Fibroblast of skin of back (primary cell): ENCODE measurements around the gene TBRG4.

Experiments
- DNase-seq: peaks from one replicate; pipeline ENCODE4 v3.0.0-alpha.2; 2013

The TBRG4 gene

DNA sequence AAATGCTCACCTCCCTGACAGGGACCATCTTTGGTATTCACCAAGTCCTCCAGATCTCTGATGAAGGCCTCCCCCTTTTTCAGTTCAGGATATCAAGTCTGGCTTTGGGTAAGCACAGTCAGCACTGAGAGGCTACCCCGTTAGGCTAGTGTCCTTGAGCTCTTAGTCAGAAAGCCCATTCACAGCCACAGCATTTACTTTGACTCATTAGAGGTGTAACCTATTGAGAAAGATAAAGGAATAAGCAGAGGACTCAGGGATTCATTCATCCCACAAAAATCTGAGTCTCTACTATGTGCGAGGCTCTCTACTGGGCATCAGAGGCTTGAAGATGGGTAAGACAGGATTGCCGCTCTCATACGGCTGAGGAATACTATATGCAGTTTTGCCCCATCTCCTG is 32.1 kb upstream of the TBRG4 start:
- no peak for DNase-seq

DNA sequence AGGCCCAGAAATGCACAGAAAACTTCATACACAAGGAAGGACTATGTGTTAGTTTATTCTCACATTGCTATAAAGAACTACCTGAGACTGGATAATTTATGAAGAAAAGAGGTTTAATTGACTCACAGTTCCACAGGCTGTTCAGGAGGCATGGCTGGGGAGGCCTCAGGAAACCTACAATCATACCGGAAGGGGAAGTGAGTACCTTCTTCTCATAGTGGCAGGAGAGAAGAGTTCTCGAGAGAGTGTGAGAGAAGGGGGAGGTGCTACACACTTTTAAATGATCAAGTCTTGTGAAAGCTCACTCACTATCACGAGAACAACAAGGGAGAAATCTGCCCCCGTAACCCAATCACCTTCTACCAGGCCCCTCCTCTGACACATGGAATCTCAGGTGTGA is 29.3 kb upstream of the TBRG4 start:
- no peak for DNase-seq

DNA sequence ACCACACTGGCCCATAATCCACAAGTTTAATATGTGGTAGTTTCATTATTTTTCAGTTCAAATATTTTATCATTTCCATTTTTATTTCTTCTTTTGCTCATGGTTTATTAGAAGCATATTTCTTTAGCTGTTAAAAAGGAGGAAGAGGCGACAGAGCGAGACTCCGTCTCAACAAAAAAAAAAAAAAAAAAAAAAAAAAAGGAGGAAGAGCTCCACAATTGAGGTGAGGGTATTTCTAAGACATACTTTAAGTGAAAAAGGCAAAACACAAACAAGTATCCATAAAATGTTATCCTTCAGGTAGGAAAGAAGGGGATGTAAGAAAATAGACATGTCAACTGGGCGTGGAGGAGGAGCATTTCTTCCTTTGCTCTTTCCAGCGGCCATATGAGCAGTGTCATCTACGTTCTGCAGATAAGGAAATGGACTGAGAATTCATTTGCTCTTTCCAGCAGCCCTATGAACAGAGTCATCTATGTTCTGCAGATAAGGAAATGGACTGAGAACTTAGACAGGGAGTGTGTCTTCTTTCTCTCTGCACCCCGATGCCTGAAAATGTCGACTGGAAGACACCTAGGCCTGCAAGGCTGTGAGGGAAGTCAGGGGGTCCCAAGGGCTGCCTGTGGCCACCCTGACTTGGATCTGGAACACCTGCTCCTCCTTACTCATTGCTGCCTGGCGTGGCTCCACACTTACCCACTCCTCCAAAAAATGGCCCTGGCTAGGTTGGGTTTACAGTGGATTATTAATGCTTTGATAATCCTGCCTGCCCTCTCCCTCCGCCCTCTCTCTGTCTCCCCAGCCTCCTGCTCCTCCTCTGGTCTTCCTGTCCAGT is 27.2 kb upstream of the TBRG4 start:
- no peak for DNase-seq

DNA sequence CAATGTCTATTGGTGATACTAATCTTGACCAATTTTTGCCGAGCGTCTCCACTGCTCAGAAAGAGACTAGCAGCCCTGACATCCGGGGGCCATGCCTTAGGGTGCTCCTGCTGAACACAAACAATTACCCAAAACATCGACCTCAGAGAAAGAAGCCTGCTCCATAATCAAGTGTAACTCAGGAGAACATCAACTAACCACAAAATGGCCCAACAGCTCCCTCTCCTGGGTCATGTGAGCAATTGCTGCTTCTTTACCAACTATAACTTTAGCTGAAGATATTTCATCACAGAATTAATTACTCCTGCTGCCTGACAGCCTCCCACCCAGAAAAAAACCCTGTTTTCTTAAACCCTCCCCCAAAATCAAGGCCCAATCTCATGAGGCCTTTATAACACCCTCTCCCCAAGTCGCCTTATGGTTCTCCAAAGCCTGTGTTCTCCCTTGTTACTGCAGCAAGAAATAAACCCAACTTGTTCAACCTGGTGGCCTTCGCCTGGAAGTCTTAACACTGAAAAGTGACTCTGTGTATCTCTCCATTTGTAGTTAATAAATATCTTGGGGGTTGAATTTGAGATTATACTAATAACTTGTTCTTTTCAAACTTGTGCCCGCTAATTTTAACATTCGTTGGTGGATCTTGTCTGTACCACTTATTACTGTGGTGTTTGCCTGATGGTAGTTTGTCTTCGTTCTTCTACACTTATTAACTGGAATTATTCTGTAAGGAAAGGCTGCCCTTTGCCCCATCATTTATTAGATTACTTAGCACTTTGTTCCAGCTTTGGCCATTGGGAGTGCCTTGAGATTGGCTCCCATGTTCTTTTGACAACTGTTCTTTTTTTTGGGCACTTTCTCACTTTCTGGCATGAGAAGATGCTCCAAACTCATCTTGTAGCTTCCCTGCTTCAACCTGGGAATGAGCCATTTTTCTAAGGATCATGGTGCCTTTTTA is 24.9 kb upstream of the TBRG4 start:
- peak; percentile 71 for DNase-seq

DNA sequence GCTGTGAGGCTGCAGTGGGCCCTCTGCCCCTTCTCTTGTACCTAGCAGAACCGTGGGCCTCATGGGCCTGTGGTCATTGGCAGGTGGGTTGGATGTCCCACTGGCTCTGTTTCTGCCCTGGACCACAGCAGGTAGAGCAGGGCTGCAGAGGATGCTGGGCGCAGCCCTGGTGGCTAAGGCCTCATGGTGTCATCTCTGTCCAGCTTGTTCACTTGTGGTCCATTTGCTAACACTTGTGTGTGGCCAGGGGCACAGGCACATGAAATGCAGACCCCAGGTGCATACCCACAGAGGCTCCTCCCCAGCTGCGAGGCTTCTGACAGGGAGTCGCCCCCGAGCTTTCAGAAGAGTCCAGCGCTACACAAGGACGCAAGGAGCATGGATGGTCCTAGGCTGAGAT is 22.4 kb upstream of the TBRG4 start:
- DNase-seq: no peak

DNA sequence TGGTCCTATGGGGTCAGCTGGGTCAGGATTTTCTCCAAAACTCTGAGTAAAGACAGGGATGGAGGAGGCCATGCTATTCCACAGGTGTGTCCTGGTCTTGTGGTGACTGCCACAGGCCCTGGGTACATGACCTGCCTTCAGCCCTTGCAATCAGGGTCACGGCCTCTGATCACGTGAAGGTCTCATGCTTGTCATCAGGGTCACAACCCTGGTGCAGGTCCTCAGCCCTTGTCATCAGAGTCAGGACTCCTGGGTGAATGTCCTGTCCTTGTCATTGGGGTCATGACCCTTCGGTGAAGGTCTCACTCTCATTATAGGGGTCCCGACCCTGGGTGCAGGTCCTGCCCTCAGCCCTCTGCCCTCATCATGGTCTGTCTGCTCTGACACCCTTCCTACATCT is 21.9 kb upstream of the TBRG4 start:
- no peak for DNase-seq

DNA sequence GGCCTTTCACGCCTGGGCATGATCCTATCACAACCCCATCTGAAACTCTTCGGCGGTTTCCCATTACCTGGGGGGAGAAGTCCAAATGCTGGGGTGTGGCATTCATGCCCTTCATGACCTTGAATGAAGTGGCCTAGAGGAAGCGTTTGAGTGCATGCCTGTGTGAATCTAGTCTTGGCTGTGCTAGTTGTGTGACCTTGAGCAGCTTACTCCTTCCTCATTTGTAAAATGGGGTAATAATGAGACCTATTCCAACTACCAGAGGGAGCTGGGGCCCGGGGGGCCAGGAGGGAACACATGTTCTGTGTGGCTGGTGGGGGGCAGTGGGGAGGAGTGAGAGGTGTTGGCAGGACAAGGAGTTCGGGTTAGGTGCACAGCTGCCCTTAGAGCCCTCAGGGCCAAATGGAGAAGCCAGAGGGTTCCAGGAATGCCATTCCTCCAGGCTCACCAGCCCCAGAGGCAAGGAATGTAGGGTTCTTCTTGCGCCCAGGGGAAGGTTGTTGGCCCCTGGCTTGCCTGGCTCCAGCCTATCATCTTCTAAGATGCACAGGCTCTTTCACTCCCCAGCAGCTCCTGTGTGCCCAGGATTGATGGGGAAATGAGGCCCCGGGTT is 21.3 kb upstream of the TBRG4 start:
- DNase-seq: no peak

DNA sequence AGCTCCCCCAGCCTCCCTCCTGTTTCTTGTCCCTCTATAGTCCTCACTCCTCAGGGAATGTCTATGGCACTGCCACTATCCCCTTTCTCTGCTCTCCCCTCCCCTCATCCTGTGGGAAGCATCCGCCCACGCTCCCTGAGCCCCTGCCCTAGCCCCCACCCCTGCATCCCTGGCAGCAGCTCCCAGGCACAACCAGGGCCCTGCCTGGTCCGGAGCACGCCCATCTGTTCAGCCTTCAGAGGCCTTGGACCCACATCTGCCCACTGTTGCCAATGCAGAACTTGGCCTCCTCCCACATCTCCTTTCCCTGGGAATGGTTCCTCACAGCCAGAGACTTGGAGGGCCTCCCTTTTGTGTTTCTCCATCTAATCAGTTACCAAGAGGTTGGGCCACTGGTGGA is 20.4 kb upstream of the TBRG4 start:
- no peak for DNase-seq

DNA sequence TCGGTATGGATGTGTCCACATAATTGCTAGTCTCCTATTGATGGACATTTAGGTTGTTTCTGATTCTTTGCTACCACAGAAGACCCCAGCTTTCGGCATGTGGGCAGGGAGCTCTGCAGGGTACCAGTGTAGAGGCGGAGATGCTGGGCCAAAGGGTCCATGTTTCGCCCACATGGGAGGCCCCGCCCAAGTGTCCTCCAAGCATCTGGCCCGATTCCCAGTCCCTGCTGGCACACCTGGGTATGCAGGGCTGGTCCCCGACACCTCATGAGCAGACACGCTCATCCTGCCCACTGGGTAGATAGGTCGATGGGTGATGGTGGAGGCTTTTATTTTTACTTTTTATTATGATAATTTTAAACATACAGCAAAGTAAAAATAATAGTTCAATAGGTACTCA is 19.4 kb upstream of the TBRG4 start:
- DNase-seq: no peak

DNA sequence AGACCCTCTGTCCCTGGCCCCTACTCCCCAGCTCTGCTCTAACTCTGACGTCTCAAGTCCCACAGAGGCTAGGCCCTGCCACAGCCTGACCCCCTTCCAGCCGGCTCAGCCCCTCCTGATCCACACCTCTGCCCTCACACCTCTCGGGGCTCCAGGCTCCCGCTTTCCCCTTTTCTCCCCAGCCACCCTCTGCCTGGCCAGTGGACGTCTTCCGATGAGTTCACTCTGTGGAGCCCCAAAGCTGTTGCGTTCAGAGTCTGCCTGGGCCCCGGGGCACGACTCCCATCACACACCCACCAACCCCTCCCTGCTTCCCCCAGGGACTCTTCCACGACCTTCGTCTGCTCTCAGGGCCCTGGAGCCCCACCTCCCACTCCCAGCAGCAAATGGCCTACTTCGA is 18.4 kb upstream of the TBRG4 start:
- no peak for DNase-seq

DNA sequence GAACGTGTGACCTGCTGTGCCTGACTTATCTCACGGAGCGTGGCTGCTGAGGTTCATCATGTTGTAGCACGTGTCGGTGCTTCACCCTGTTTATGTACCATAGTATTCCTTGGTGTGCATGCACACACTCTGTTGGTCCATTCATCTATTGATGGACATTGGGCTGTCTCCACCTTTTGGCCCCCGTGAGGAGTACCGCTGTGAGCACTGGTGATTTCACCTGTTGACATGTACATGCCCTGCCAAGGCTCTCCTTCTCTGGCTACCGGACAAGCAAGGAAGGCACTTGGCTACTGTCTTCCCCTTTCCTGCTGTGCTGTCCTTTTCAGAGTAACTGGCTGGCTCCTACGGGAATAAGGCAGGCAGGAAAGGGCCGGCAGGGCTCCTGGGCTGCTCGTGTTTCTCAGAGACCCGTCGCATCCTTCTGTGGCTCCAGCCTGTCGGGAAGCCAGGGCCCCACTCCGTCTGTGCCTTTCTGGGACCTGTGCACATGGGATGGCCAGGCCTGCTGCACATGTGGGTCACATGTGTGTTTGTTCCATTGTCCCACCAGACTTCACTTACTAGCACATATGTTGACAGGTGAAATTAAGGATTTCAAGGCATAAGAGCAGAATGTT is 17.8 kb upstream of the TBRG4 start:
- DNase-seq: no peak

DNA sequence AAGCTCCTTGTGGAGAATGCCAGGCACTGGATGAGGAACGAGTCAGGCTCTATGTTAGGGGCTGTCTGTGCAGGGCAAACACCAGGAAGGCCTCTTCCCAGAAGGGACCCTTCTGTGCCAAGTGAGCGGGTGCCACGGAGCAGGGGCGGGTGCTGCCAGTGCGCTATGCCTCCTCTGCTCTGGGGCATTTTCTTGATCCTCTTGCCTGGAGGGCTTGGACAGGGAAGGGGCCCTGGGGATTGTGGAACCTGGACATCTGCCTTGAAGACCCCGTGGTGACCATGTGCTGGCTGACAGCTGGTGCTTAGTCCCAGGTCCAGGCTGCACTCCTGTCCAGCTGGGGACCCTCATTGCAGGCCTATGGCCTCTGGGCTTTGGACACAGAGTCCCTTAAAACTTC is 15.4 kb upstream of the TBRG4 start:
- no peak for DNase-seq

DNA sequence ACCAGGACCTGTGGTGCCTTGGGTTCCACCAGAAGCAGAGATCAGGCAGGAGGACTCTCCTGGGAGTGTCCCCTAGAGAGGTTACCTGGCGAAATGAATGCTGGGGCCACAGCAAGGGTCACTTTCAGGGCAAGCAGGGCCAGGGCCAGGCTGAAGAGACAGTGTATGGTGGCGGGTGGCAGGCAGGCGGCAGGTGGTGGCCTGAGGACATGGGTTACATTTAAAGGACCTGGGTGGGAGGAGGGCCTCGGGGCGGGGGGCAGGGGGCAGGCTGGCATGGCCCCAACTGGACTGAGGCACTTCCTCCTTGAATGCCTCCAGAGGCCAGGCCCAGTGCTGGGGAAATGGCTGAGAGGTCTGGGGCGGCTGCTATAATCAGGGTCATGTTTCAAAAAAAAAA is 14.7 kb upstream of the TBRG4 start:
- DNase-seq: no peak

DNA sequence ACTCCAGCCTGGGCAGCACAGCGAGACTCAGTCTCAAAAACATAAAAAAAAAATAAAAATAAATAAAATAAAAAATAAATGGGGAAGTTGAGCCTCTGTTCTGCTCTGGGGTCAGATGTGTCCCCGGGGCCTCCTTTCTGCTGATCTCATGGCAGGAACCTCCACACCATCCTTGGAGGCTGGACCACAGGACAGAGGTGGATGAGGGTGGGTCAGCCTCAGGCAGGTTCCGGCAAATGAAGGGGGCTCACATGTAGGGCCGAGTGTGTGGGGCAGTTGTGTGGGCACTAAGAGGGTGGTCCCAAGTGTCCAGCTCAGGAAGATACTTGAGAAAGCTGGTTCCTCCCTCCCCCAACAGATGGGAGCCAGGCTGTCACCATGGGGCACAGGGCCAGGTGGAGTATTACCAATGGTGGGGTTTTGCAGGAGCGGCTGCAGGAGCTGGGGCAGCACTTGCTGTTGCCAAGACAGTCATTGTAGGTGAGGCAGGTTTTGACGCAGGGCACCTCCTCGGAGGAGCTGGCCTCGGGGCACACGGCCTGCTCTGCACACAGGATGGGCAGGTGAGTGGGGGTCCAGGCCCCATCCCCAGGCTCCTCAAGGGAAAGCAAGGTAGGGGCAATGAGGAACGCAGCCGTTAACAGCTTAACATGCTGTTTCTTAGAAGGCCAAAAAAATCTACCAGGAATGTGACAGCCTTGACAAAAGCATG is 13.9 kb upstream of the TBRG4 start:
- no peak for DNase-seq

DNA sequence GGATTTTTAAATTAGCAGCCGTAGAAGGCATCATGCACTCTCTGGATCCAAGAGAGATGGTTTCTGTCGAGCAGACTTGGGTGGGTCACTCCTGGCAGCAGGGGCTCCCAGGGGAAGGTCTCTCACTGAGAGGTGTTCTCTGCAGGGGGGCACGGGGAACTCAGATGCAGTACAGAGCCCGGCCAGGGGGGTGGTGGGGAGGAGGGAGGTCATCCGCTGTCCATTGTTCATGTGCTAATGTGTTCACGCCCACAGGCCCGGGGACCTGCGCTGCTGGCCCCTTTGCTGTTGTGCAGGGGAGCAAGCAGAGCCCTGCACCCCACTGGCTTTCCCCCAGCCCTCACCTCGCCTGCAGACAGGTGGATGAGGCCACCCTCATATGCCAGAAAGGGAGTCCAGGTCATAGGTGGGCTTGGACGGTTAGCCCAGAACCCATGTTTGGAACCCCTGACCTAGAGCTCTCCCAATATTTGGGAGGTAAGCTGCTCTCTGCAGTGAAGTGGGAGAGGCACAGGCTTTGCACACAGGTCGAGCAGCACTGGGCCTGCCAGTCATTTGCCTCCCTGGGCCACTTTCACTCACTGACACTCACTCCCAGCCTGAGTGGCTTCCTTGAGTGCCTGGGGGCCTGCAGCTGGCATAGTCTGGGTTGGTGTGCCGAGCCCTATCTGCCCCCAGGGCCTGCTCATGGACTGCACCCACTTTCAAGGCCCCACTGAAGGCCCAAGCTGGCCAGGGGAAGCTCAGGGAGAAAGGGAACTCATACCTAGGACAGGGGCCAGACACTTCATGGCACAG is 12.6 kb upstream of the TBRG4 start:
- no peak for DNase-seq

DNA sequence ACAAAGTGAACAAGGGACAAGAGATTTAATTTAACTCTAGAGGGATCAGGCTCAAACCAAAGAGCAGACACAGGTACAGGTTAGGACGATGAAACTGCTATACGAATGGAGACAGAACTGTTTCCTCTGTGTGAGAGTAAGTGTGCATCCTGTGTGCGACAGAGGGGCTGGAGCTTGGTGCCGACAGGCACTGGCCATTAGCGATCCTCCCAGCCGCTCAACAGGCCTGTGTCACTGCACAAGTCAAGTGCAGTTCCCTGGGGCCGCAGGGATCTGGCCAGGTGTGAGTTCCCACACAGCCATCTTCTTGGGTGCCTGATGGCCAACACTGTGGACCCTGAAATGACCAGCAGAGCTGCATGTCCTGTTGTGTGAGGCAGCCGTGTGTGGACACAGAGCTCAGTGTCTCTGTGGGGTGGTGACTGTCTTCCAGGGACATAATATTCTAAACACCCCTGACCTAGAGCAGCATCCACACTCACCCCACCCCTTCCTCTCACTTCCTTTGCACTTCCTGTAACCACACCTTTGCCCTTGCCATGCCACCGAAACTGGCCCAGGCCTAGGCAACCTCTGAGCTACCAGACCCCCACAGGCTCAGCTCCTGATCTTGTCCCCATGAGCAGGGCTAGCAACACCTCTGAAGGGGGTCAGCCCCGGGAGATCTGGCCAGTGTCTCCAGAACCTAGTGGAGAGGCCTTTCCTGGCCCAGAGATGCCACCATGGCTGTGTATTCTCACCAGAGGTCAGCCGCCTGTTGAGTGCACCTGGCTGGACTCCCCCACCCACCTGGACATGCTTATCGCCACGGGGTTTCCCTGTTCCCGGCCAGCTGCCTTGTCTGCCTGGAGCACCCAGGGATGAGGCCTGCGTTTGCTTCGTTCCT is 11.7 kb upstream of the TBRG4 start:
- no peak for DNase-seq

DNA sequence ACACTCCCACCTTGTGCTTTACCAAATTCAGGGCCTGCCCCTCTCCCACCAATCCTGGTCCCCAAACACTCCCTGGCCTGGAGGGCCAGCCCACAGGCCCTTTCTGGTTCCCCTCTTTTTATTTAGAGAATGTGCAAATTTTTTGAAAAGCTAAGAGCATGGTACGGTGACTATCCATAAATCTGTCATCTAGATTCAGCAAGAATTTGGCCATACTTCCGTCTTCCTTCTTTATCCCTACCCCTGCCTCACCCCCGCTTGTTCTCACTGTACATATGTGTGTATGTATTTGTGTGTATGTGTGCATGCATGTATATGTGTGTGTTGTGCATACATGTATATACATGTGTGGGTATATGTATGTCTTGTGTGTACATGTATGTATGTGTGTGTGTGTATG is 8.1 kb upstream of the TBRG4 start:
- DNase-seq: no peak

DNA sequence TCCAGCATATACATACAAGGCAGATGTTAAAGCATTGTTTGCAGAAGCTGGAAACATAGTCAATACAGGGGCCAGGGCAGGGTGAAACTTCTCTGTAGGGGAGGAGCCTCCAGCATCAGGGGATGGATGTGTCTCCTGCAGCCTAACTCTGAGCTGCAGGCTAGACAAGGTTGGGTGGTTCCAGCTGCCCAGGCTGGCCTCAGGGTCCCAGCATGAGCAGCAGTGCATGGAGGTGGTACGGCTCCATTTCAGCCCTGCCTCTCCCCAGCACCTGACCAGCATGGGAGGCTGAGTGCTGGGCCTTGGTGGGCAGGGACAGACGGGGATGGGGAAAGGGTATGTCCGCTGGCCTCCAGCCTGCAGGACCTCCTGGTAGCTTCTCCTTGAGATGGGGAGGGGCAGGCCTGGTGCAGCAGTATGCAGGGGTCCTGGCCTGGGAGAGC is 7.4 kb upstream of the TBRG4 start:
- DNase-seq: no peak

DNA sequence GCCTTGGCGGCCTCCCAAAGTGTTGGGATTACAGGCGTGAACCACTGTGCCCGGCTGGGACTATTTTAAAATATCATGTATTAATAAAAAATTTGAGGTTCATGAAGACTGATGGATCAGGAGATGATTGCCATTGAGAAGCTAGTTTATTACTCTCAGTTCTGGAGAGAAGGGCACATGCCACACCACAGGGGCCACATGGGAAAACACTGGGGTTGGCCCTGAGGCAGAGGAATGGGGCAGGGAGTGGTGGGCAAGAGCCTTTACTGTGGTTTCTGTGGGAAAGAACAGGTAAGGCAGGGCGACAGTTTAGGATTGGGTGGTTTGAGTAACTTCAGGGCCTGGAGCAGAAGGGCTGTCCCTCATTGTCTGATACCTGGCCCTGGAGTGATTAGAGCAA is 6.8 kb upstream of the TBRG4 start:
- no peak for DNase-seq

DNA sequence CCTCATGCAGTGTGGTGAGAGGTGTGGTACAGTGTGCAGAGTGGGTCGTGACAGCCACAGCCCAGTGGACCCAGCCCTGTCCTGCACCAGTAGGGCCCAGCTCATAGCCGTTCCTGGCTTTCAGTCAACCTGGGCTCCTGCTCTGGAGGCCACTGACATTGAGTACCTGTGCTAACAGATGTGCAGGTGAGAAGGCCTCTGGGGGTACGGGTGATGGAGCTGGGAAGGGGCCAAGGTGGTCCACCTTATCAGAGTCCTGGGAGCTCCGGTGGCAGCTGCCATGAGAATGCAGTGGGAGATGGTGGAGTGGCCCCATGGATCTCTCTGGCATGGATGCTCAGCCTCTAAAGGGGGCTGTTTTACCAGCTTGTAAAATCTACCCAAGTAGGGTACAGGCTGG is 6.1 kb upstream of the TBRG4 start:
- no peak for DNase-seq
